GM19372 (cell line): ENCODE data around the gene INAFM1.

ENCODE experiments used
- ATAC-seq: cut with Tn5 transposase; IDR thresholded peaks from one replicate; pipeline ENCODE4 v1.9.1; 2021; ENCODE audit warnings: mild to moderate bottlenecking, low read depth, moderate library complexity; ENCODE audit not compliant: unreplicated experiment

INAFM1 gene

DNA sequence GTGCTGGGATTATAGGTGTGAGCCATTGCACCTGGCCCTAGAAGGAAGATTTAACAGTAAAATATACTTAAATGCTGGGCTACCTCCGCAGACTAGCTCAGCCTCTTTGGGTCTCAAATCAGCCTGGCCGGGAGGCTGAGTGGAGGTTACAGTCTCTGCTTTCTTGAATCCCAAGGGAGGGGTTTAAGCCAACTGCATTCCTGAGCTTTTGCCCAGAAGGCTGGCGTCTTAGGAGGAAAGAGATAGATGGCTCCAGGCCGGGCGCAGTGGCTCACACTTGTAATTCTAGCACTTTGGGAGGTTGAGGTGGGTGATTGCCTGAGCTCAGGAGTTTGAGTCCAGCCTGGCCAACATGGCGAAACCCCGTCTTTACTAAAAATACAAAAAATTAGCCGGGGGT lies 34.4 kb downstream of the INAFM1 start:
- ATAC-seq: no peak

DNA sequence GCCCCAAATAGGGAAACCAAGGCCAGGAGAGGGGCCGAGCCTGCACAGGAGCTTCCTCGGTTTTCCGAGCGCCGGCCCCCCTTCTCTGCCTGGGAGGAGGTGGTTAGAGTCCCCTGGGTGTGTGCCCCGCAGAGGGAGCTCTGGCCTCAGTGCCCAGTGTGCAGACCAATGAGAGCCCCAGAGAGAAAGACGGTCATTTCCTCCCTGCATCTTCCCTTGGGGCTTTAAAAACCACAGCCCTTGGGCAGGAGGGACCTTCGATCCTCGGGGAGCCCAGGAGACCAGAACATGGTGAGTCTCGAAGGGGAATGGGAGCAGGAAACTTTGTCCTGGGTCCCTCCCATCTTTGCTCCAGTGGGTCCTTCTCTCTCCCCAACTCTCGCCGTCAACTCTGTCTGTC lies 34.9 kb downstream of the INAFM1 start, which contains the start of gene C5AR1:
Gene C5AR1, plus strand, starts transcription at position 254 of the 400 bp plus-strand sequence. Its CDS starts 35 bp downstream, at position 289.
- ATAC-seq: no peak

GRCh38 chr19:47310323-47310722 lies 35.6 kb downstream of the INAFM1 start:
- no peak for ATAC-seq

DNA sequence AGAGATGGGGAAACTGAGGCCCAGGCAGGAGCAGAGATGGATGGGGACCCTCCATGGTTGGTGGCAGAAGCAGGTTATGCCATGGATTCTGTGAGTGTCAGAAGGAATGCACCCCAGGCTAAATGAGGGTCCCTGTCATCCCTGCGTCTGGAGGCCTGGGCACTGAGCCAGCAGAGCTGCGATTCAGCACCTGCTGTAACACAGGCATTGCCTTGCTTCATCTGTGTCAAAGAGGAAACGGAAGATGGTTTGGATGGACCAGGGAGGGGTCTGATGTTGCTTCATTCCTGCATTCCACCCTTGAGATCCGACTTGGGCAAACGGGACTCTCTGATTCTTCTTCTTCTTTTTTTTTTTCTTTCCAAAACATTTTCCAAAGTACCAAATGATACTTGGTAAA lies 36.1 kb downstream of the INAFM1 start:
- ATAC-seq: no peak

- ATAC-seq: no peak
Observed at GRCh38 chr19:47312366-47313006, 37.8 kb downstream of the INAFM1 start.

- no peak for ATAC-seq
Observed at GRCh38 chr19:47313754-47314295, 39.1 kb downstream of the INAFM1 start.

- ATAC-seq: no peak
Observed at GRCh38 chr19:47315125-47315821, 40.6 kb downstream of the INAFM1 start.

GRCh38 chr19:47316513-47316912 lies 41.8 kb downstream of the INAFM1 start:
- ATAC-seq: no peak

DNA sequence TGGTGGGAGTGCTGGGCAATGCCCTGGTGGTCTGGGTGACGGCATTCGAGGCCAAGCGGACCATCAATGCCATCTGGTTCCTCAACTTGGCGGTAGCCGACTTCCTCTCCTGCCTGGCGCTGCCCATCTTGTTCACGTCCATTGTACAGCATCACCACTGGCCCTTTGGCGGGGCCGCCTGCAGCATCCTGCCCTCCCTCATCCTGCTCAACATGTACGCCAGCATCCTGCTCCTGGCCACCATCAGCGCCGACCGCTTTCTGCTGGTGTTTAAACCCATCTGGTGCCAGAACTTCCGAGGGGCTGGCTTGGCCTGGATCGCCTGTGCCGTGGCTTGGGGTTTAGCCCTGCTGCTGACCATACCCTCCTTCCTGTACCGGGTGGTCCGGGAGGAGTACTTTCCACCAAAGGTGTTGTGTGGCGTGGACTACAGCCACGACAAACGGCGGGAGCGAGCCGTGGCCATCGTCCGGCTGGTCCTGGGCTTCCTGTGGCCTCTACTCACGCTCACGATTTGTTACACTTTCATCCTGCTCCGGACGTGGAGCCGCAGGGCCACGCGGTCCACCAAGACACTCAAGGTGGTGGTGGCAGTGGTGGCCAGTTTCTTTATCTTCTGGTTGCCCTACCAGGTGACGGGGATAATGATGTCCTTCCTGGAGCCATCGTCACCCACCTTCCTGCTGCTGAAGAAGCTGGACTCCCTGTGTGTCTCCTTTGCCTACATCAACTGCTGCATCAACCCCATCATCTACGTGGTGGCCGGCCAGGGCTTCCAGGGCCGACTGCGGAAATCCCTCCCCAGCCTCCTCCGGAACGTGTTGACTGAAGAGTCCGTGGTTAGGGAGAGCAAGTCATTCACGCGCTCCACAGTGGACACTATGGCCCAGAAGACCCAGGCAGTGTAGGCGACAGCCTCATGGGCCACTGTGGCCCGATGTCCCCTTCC lies 45.5 kb downstream of the INAFM1 start:
- ATAC-seq: no peak

- no peak for ATAC-seq
Observed at GRCh38 chr19:47321630-47322029, 46.9 kb downstream of the INAFM1 start.

DNA sequence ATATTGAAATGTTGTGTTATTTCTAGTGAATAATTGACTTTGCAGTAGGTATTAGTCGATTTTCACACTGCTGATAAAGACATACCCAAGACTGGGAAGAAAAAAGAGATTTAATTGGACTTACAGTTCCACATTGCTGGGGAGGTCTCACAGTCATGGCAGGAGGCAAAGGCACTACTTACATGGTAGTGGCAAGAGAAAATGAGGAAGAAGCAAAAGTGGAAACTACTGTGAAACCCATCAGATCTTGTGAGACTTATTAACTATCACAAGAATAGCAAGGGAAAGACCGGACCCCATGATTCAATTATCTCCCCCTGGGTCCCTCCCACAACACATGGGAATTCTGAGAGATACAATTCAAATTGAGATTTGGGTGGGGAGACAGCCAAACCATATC lies 47.4 kb downstream of the INAFM1 start:
- ATAC-seq: no peak

GRCh38 chr19:47323409-47323808 lies 48.7 kb downstream of the INAFM1 start:
- no peak for ATAC-seq

DNA sequence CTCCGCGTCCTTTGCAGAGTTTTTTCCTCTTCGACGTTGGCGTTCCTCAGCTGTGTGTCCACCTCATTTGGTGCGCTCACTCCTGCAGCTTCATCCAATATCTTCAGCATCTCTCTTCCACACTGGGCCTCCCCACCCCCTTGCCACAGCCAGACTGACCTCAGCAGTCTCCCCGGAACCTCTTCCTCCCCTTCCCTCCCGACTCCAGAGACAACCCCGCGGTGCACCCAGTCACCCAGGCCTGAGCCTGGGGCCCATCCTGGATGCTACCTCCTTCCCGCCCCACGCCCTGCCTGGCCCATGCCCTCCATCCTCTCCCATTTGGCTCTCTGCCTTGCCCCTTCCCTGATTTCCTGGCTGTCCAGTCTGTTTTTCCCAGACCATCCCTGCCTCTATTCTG lies 49.2 kb downstream of the INAFM1 start:
- no peak for ATAC-seq

- no peak for ATAC-seq
Observed at GRCh38 chr19:47324502-47324901, 49.8 kb downstream of the INAFM1 start.
